ENCODE data around the gene ATOH1. TPM values are rescaled to one million over a fixed set of nuclear protein-coding genes. Genes with fewer than 3 reads are reported as not detected.

The ATOH1 gene
- total and polyA plus RNA-seq, 2 of the 13 experiments (the other 11 are each of a cell fraction or from before 2014, with no cell fraction given): not detected

- intact Hi-C loops (cut with micrococcal nuclease; ENCODE audit: unreplicated experiment) (no loop called here), in situ Hi-C loops (cut with HindIII; ENCODE audit: extremely low pct_ligation_motif_present, low pct_unique_long_range_greater_than_20kb) (loop anchor here (25.0 kb wide), 2 partner anchors 481 to 806 kb away; no protein-coding TSS in a partner anchor)
- Histone ChIP-seq H3K4me2 (ENCODE audit: low read depth, low read length) (no peak overlapping the region), H3K4me3 (replicated peaks in 1 of 3; ENCODE audit: insufficient read depth in 1 of 3, low read depth in 2 of 3, low read length in 3 of 3) (no peak overlapping the region), H4K20me1 (ENCODE audit: insufficient read depth, low read length) (no peaks in the 10 kb centered on the region), H3K4me1 (ENCODE audit: insufficient read depth, low read length) (no peaks in the 10 kb centered on the region), H3K27ac (ENCODE audit: extremely low read length, insufficient read depth, low read length) (no peak overlapping the region), H3K27me3 (ENCODE audit: control insufficient read depth in 1 of 2, insufficient read depth in 2 of 2, low read length in 2 of 2) (no peaks in the 10 kb centered on the region; a peak in 3 of 5 replicates), H2AFZ (ENCODE audit: low read length) (no peak overlapping the region), H3K9ac (ENCODE audit: insufficient read depth, low read depth, low read length) (no peak overlapping the region), H3K36me3 (replicated peaks in 1 of 2; ENCODE audit: control insufficient read depth in 1 of 2, insufficient read depth in 2 of 2, low read length in 2 of 2) (no peaks in the 10 kb centered on the region), H3K9me3 (ENCODE audit: low read length) (no peaks in the 10 kb centered on the region), H3K79me2 (ENCODE audit: insufficient read depth, low read length) (no peaks in the 10 kb centered on the region)
- POLR2A ChIA-PET: no interaction called here
- FAIRE-seq: no peak
- TF ChIP-seq GABPB1 (CRISPR knock-in tag; IDR thresholded peaks at IDR 0.05): no peak
- TF ChIP-seq THAP9 (CRISPR knock-in tag; IDR thresholded peaks at IDR 0.05; ENCODE audit: borderline replicate concordance): no peak
- no peak for TF ChIP-seq ZNF564 (CRISPR knock-in tag; IDR thresholded peaks at IDR 0.05)
- no peak for TF ChIP-seq CHCHD3 (CRISPR knock-in tag; IDR thresholded peaks at IDR 0.05)
- TF ChIP-seq KLF6 (CRISPR knock-in tag; IDR thresholded peaks at IDR 0.05): no peak
- no peak for TF ChIP-seq CENPBD1 (CRISPR knock-in tag; IDR thresholded peaks at IDR 0.05; ENCODE audit: borderline replicate concordance, low read depth)
- no peak for TF ChIP-seq STAT5B (CRISPR knock-in tag; IDR thresholded peaks at IDR 0.05)
- no peak for DNase-seq (ENCODE audit: low spot score)
- ATAC-seq: no peak
- CTCF ChIA-PET (ENCODE audit: low intra/inter-chr PET ratio, low total read pairs): no interaction called here
- WGBS (ENCODE audit: low lambda C conversion rate): 20% methylated on average over 5 of the region's 9 CpGs
- BruUV-seq (replicated peaks): no TSS peak
These were observed 47.4 kb upstream of the ATOH1 start for GRCh38 chr4:93781198-93781597.

Measured in HepG2 (cell line).